Activated B cell treated with CpG ODN at 0.5 μM for 24 hours (primary cell): ENCODE measurements around the gene GARNL3. TPM values are rescaled to one million over a fixed set of nuclear protein-coding genes. Genes with fewer than 3 reads are reported as not detected.

Experiments used
- ATAC-seq: fragments of 200-7000 bp; cut with Tn5 transposase; one replicate; pipeline ENCODE4 v1.10.0; 2021; ENCODE audit warnings: low read depth, mild to moderate bottlenecking, moderate library complexity
- CTCF ChIA-PET: fragments of 350-600 bp; sonication (Branson Sonifier 250); formaldehyde crosslinking; loops from one replicate; lab custom pipeline; 2021; ENCODE audit warnings: antibody characterized with exemption; lab: Charles Lee
- POLR2A ChIA-PET: fragments of 350-600 bp; sonication (Branson Sonifier 250); formaldehyde crosslinking; loops from one replicate; lab custom pipeline; 2021; ENCODE audit warnings: antibody characterized with exemption; lab: Charles Lee
- DNase-seq: peaks from one replicate; pipeline ENCODE4 v3.0.0; 2022
- H3K27ac Mint-ChIP-seq: one replicate; pipeline ENCODE4 v1.8.0; 2020; ENCODE audit warnings: mixed read lengths
- H3K27me3 Mint-ChIP-seq: one replicate; pipeline ENCODE4 v1.8.0; 2021; ENCODE audit warnings: mixed read lengths
- H3K36me3 Mint-ChIP-seq: one replicate; pipeline ENCODE4 v1.8.0; 2021; ENCODE audit warnings: low read depth, mixed read lengths
- H3K4me1 Mint-ChIP-seq: one replicate; pipeline ENCODE4 v1.8.0; 2021; ENCODE audit warnings: mixed read lengths
- H3K4me3 Mint-ChIP-seq: one replicate; pipeline ENCODE4 v1.8.0; 2020; ENCODE audit warnings: mild to moderate bottlenecking, mixed read lengths
- H3K9me3 Mint-ChIP-seq: one replicate; pipeline ENCODE4 v1.8.0; 2020; ENCODE audit warnings: mixed read lengths
- intact Hi-C: fragments of 100-400 bp; cut with micrococcal nuclease; formaldehyde crosslinking; loops from one replicate; pipeline ENCODE4 v1.15.1; 2024
- total RNA-seq: library from RNA; stranded (reverse); gene quantifications from 2 replicates; pipeline ENCODE4 v1.2.3, GENCODE V29; 2022
- TF ChIP-seq, protein P1 (sequence below): fragments of 200-600 bp; IDR thresholded peaks from one replicate; pipeline ENCODE4 v1.8.0; 2022; ENCODE audit warnings: antibody characterized with exemption, mild to moderate bottlenecking

The GARNL3 gene
- total RNA-seq, 1 donor from 2014 or later, result 10.4 TPM

- CTCF ChIA-PET, result no interaction called here
- no peak overlapping the region for H3K27ac Mint-ChIP-seq
- intact Hi-C loops, result no loop called here
Measured at GRCh38 chr9:127323393-127323792, 58.8 kb downstream of the GARNL3 start.

GRCh38 chr9:127330501-127330900 is 65.9 kb downstream of the GARNL3 start:
- intact Hi-C loops, result no loop called here
- DNase-seq (no peak), ATAC-seq (no peak)
- ChIA-PET CTCF (no interaction called here), POLR2A (no interaction called here)
- Mint-ChIP-seq H3K36me3 (no peaks in the 10 kb centered on the region), H3K27me3 (no peaks in the 10 kb centered on the region), H3K27ac (no peak overlapping the region), H3K4me1 (no peaks in the 10 kb centered on the region), H3K4me3 (no peak overlapping the region), H3K9me3 (no peaks in the 10 kb centered on the region)
- TF ChIP-seq, protein P1, sequence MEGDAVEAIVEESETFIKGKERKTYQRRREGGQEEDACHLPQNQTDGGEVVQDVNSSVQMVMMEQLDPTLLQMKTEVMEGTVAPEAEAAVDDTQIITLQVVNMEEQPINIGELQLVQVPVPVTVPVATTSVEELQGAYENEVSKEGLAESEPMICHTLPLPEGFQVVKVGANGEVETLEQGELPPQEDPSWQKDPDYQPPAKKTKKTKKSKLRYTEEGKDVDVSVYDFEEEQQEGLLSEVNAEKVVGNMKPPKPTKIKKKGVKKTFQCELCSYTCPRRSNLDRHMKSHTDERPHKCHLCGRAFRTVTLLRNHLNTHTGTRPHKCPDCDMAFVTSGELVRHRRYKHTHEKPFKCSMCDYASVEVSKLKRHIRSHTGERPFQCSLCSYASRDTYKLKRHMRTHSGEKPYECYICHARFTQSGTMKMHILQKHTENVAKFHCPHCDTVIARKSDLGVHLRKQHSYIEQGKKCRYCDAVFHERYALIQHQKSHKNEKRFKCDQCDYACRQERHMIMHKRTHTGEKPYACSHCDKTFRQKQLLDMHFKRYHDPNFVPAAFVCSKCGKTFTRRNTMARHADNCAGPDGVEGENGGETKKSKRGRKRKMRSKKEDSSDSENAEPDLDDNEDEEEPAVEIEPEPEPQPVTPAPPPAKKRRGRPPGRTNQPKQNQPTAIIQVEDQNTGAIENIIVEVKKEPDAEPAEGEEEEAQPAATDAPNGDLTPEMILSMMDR, result no peak

More at GRCh38 chr9:127323393-127323792, 58.8 kb downstream of the GARNL3 start:
- peaks cover 6% of the 10 kb centered on the region for H3K4me1 Mint-ChIP-seq
- TF ChIP-seq, protein P1, result no peak
- H3K4me3 Mint-ChIP-seq, result no peak overlapping the region
- no peak for ATAC-seq
- H3K36me3 Mint-ChIP-seq, result no peaks in the 10 kb centered on the region
- no peaks in the 10 kb centered on the region for H3K27me3 Mint-ChIP-seq
- DNase-seq, result no peak
- H3K9me3 Mint-ChIP-seq, result no peaks in the 10 kb centered on the region
- POLR2A ChIA-PET, result interaction anchor here (0.6 kb wide), 1 partner anchor 1472 kb away, joined by 3 read pairs; no protein-coding TSS in a partner anchor

- TF ChIP-seq, protein P1, result no peak
- POLR2A ChIA-PET, result no interaction called here
- no peaks in the 10 kb centered on the region for H3K36me3 Mint-ChIP-seq
- CTCF ChIA-PET, result no interaction called here
- DNase-seq, result no peak
- no peak overlapping the region for H3K4me3 Mint-ChIP-seq
- H3K27me3 Mint-ChIP-seq, result no peaks in the 10 kb centered on the region
- intact Hi-C loops, result no loop called here
- no peaks in the 10 kb centered on the region for H3K9me3 Mint-ChIP-seq
- no peak overlapping the region for H3K27ac Mint-ChIP-seq
- no peak for ATAC-seq
- H3K4me1 Mint-ChIP-seq, result no peaks in the 10 kb centered on the region
Measured at GRCh38 chr9:127333221-127334064, 68.9 kb downstream of the GARNL3 start.

GRCh38 chr9:127334725-127335124 is 70.2 kb downstream of the GARNL3 start:
- Mint-ChIP-seq H3K4me1 (no peaks in the 10 kb centered on the region), H3K27me3 (no peaks in the 10 kb centered on the region), H3K27ac (no peak overlapping the region), H3K36me3 (no peaks in the 10 kb centered on the region), H3K9me3 (no peaks in the 10 kb centered on the region), H3K4me3 (no peak overlapping the region)
- intact Hi-C loops, result no loop called here
- ATAC-seq, result no peak
- POLR2A ChIA-PET, result no interaction called here
- CTCF ChIA-PET, result no interaction called here
- TF ChIP-seq, protein P1, result no peak
- DNase-seq, result no peak

DNA sequence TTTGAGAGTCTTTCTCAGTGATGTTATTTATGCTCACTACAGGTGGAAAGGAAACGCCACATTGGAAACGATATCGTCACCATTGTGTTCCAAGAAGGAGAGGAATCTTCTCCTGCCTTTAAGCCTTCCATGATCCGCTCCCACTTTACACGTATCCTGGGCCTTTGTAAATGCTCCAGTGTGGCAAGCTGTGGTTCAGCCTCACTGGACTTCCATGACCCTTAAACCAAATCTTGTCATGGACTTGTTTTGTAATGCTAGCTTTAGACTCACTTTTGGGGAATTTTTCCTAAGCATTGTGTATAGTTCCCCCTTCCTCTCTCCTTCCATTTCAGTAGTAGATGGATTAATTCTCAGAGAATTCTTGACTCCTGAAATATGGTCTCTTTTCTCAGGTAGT is 71.5 kb downstream of the GARNL3 start:
- POLR2A ChIA-PET, result no interaction called here
- no peak overlapping the region for H3K27ac Mint-ChIP-seq
- no peaks in the 10 kb centered on the region for H3K9me3 Mint-ChIP-seq
- H3K4me3 Mint-ChIP-seq, result no peak overlapping the region
- CTCF ChIA-PET, result no interaction called here
- H3K4me1 Mint-ChIP-seq, result no peaks in the 10 kb centered on the region
- intact Hi-C loops, result no loop called here
- H3K36me3 Mint-ChIP-seq, result no peaks in the 10 kb centered on the region
- TF ChIP-seq, protein P1, result no peak
- H3K27me3 Mint-ChIP-seq, result no peaks in the 10 kb centered on the region
- no peak for ATAC-seq
- no peak for DNase-seq
